Ovary (tissue), 9 donors: ENCODE results near the gene ETV6. TPM values are rescaled to one million over a fixed set of nuclear protein-coding genes. Genes with fewer than 3 reads are reported as not detected.

ENCODE experiments used
- DNase-seq, 5 donors: peaks; one replicate each; pipeline ENCODE4 v3.0.0-alpha.2; 2019 to 2020
- H3K27ac ChIP-seq, 2 donors: fragments of 200-600 bp; one replicate each; pipeline versions ENCODE4 v1.5.1 to v1.8.0; 2019 to 2022
- H3K27me3 ChIP-seq: fragments of 200-600 bp; one replicate; pipeline ENCODE4 v1.8.0; 2022
- H3K36me3 ChIP-seq: fragments of 200-600 bp; sonication (generic); one replicate; pipeline ENCODE4 v1.5.1; 2019
- H3K4me1 ChIP-seq: one replicate; pipeline ENCODE4 v1.8.1; 2013; ENCODE audit warnings: mild to moderate bottlenecking, moderate library complexity; ENCODE audit not compliant: insufficient read depth
- H3K4me3 ChIP-seq: fragments of 200-600 bp; sonication (generic); one replicate; pipeline ENCODE4 v1.5.1; 2017
- H3K9me3 ChIP-seq, 2 donors: fragments of 200-600 bp in 1 of 2; sonication (generic) in 1 of 2; one replicate each; pipeline versions ENCODE4 v1.5.1 to v1.8.1; 2013 to 2019; ENCODE audit warnings: mild to moderate bottlenecking in 1 of 2, moderate library complexity in 1 of 2
- EP300 ChIP-seq: sonication (generic); formaldehyde crosslinking; IDR thresholded peaks from one replicate; pipeline ENCODE4 v1.6.1; 2017; ENCODE audit warnings: antibody characterized with exemption
- POLR2A ChIP-seq: fragments of 450-650 bp; IDR thresholded peaks from one replicate; pipeline ENCODE4 v1.6.1; 2017; ENCODE audit warnings: antibody characterized with exemption, mild to moderate bottlenecking, moderate library complexity
- WGBS, 3 donors: extraction: QIAGEN DNeasy Blood & Tissue Kit in 1 of 3; methylation state at CpG; one replicate each; pipeline versions ENCODE4 v1.1.5 to v1.1.7; 2013 to 2017; 5-methylcytosine and 5-hydroxymethylcytosine counted together
- intact Hi-C, 4 donors: fragments of 100-400 bp; cut with DNase I; formaldehyde crosslinking; loops; one replicate each; pipeline versions ENCODE4 v1.11.0 to v1.15.1; 2022 to 2023
- polyA plus RNA-seq, 2 donors: library from polyadenylated mRNA; stranded (reverse); fragments of 200-250 nt in 1 of 2; fragments of 350-450 nt in 1 of 2; fragmentation: Illumina TruSeq in 1 of 2; extraction: RNeasy Lipid Tissue Mini Kit (QIAGEN cat#74804) in 1 of 2; gene quantifications; one replicate each; pipeline ENCODE4 v1.2.3, GENCODE V29; 2013 to 2014
- total RNA-seq, 7 donors: library from RNA; depleted of rRNA in 2 of 7; stranded (reverse); fragments of >200 nt in 2 of 7; fragmentation: NEBNext Ultra II Directional in 3 of 7; extraction: Animal tissue kit (Norgen Biotek cat#: 25700) in 3 of 7; gene quantifications; one replicate each; pipeline versions ENCODE4 v1.1.0 to v1.2.4, GENCODE V29; 2016 to 2023
- TF ChIP-seq, protein P1 (sequence below), 3 donors: fragments of 450-650 bp in 2 of 3; fragments of 200-600 bp in 1 of 3; IDR thresholded peaks; one replicate each; pipeline versions ENCODE4 v1.5.1 to v1.8.0; 2016 to 2022; ENCODE audit warnings: antibody characterized with exemption in 3 of 3, mild to moderate bottlenecking in 1 of 3
- donor health status: DM: no; HTN: no; CAD: no; lungs with moderate emphysema.
- donor health status: DM: no; HTN: no; CAD: no.
- donor health status: Bipolar disorder and iron deficiency.
- donor health status: DM: yes; HTN: yes; CAD: no.
- donor health status: DM: no; HTN: no; CAD: no.
- donor health status: DM: yes; HTN: yes; CAD: no.

The ETV6 gene
- total and polyA plus RNA-seq, 9 donors, result 4.4 to 34.6 (median 18.3) TPM

- Histone ChIP-seq H3K27ac (no peak overlapping the region), H3K4me3 (no peak overlapping the region), H3K36me3 (no peaks in the 10 kb centered on the region), H3K9me3 (no peaks in the 10 kb centered on the region), H3K4me1 (no peaks in the 10 kb centered on the region), H3K27me3 (no peaks in the 10 kb centered on the region)
- no peak for DNase-seq
- 93 to 95% (median 94%) methylated on average over 6 of the region's 6 CpGs for WGBS, 3 donors
- intact Hi-C loops, result no loop called here
- TF ChIP-seq POLR2A (no peak), EP300 (no peak)
- TF ChIP-seq, protein P1, sequence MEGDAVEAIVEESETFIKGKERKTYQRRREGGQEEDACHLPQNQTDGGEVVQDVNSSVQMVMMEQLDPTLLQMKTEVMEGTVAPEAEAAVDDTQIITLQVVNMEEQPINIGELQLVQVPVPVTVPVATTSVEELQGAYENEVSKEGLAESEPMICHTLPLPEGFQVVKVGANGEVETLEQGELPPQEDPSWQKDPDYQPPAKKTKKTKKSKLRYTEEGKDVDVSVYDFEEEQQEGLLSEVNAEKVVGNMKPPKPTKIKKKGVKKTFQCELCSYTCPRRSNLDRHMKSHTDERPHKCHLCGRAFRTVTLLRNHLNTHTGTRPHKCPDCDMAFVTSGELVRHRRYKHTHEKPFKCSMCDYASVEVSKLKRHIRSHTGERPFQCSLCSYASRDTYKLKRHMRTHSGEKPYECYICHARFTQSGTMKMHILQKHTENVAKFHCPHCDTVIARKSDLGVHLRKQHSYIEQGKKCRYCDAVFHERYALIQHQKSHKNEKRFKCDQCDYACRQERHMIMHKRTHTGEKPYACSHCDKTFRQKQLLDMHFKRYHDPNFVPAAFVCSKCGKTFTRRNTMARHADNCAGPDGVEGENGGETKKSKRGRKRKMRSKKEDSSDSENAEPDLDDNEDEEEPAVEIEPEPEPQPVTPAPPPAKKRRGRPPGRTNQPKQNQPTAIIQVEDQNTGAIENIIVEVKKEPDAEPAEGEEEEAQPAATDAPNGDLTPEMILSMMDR (IDR thresholded peaks at IDR 0.05), result no peak
These were observed 89.0 kb downstream of the ETV6 start for GRCh38 chr12:11738450-11738849.

DNA sequence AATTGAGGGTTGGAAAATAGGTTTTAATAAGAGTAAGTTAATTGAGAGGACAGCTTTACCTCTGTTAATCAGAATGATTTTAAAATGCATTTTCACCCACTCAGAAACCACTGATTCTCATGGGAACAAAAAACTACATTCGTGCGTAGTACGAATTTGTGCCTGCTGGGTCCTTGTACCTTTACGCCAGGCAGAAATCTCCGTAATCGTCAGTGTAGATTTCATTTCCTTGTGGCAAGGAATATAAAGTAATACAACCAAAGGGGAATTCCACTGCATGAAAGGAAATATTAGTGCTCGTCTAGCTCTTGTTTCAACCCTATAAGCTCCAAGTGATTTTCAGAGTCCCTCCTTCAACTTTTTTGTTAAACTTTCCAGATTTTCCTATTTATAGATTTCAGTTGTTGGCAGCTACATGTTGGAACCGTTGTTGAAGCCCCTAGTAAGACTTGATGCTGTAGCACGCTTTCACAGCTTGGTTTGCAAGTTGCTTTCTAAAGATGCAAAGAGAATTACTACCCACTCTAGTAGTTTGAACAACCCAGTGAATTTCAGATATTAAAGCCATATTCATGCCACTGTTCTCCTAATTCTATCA lies 90.6 kb downstream of the ETV6 start:
- Histone ChIP-seq H3K9me3 (no peaks in the 10 kb centered on the region), H3K4me3 (no peak overlapping the region), H3K27me3 (no peaks in the 10 kb centered on the region), H3K27ac (no peak overlapping the region), H3K4me1 (no peaks in the 10 kb centered on the region), H3K36me3 (no peaks in the 10 kb centered on the region)
- 75 to 88% (median 86%) methylated on average over 9 of the region's 9 CpGs for WGBS, 3 donors
- intact Hi-C loops, result no loop called here
- no peak for DNase-seq
- TF ChIP-seq, protein P1 (IDR thresholded peaks at IDR 0.05), result no peak
- TF ChIP-seq EP300 (no peak), POLR2A (no peak)

DNA sequence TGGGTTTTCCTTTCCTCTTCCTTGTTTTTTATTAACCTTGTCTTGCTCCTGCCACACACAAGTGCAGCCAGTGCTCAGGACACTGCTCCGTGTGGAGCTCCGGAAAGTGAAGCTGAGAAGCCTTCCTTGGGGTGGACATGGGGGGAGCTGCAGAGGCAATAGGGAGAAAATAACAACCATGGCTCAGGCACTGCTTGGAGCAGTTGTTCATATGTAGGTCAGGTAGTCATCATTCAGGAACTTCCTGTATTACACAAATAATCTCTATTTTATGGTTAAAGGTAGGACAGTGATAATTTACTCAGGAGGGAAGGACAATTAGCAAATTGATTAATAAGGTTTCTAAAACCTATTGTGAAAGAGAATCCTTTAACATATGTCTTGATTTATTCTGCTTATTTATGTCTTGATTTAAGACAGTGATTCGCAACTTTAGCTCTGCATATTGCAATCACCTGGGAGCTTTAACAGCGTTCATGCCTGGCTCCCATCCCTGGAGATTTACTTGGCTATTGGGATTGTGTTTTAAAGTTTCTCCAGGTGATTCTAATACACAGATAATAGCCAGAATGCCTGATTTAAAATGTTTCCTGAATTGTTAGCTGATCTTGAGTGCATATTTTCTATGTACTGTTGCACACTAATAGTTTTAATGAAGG lies 92.1 kb downstream of the ETV6 start:
- no peaks in the 10 kb centered on the region for H3K36me3 ChIP-seq
- no peaks in the 10 kb centered on the region for H3K9me3 ChIP-seq
- no peaks in the 10 kb centered on the region for H3K27me3 ChIP-seq
- intact Hi-C loops, result no loop called here
- no peak overlapping the region for H3K4me3 ChIP-seq
- no peak for DNase-seq
- TF ChIP-seq, protein P1 (IDR thresholded peaks at IDR 0.05), result no peak
- TF ChIP-seq EP300, result no peak
- no peak for TF ChIP-seq POLR2A
- H3K4me1 ChIP-seq, result no peaks in the 10 kb centered on the region
- 90 to 93% (median 90%) methylated on average over 4 of the region's 4 CpGs for WGBS, 3 donors
- no peak overlapping the region for H3K27ac ChIP-seq

GRCh38 chr12:11743423-11744409 lies 94.2 kb downstream of the ETV6 start:
- no peaks in the 10 kb centered on the region for H3K9me3 ChIP-seq
- no peak overlapping the region for H3K27ac ChIP-seq
- TF ChIP-seq EP300, result no peak
- TF ChIP-seq, protein P1 (IDR thresholded peaks at IDR 0.05), result no peak
- DNase-seq, result no peak
- H3K27me3 ChIP-seq, result no peaks in the 10 kb centered on the region
- 79 to 88% (median 86%) methylated on average over 12 of the region's 12 CpGs for WGBS, 3 donors
- no peaks in the 10 kb centered on the region for H3K36me3 ChIP-seq
- H3K4me3 ChIP-seq, result no peak overlapping the region
- H3K4me1 ChIP-seq, result no peaks in the 10 kb centered on the region
- intact Hi-C loops, result no loop called here
